Activated CD8-positive, alpha-beta T cell treated with anti-CD3 and anti-CD28 coated beads, Interleukin-2, amount 10 ng/mL, durations not matched to agents 7 days and 5 days (primary cell): ENCODE data around the gene PTBP2. TPM values are rescaled to one million over a fixed set of nuclear protein-coding genes. Genes with fewer than 3 reads are reported as not detected.

Experiments used
- ATAC-seq: fragments of 150-1000 bp; cut with Tn5 transposase; one replicate; pipeline ENCODE4 v1.10.0; 2021; ENCODE audit warnings: moderate library complexity
- CTCF ChIA-PET: fragments of 350-600 bp; sonication (Branson Sonifier 250); formaldehyde crosslinking; loops from one replicate; lab custom pipeline; 2021; ENCODE audit warnings: antibody characterized with exemption; lab: Charles Lee
- POLR2A ChIA-PET: fragments of 350-600 bp; sonication (Branson Sonifier 250); formaldehyde crosslinking; loops from one replicate; lab custom pipeline; 2021; ENCODE audit warnings: antibody characterized with exemption; lab: Charles Lee
- DNase-seq: peaks from one replicate; pipeline ENCODE4 v3.0.0-alpha.2; 2020
- H3K27ac Mint-ChIP-seq: one replicate; pipeline ENCODE4 v1.8.0; 2021; ENCODE audit warnings: mild to moderate bottlenecking, mixed read lengths
- H3K27me3 Mint-ChIP-seq: one replicate; pipeline ENCODE4 v1.8.0; 2021; ENCODE audit warnings: low read depth, mixed read lengths
- H3K36me3 Mint-ChIP-seq: one replicate; pipeline ENCODE4 v1.8.0; 2021; ENCODE audit warnings: low read depth, mixed read lengths
- H3K4me1 Mint-ChIP-seq: one replicate; pipeline ENCODE4 v1.8.0; 2021; ENCODE audit warnings: low read depth, mixed read lengths
- H3K4me3 Mint-ChIP-seq: one replicate; pipeline ENCODE4 v1.8.0; 2021; ENCODE audit warnings: mild to moderate bottlenecking, mixed read lengths
- H3K9me3 Mint-ChIP-seq: one replicate; pipeline ENCODE4 v1.8.0; 2022; ENCODE audit warnings: mixed read lengths; ENCODE audit not compliant: insufficient read depth
- total RNA-seq, 2 experiments: library from RNA; stranded (reverse); gene quantifications; one replicate each; pipeline ENCODE4 v1.2.3, GENCODE V29; 2021

PTBP2 gene
- total RNA-seq, 2 experiments from 2014 or later: 12.6 to 14.2 TPM

DNA sequence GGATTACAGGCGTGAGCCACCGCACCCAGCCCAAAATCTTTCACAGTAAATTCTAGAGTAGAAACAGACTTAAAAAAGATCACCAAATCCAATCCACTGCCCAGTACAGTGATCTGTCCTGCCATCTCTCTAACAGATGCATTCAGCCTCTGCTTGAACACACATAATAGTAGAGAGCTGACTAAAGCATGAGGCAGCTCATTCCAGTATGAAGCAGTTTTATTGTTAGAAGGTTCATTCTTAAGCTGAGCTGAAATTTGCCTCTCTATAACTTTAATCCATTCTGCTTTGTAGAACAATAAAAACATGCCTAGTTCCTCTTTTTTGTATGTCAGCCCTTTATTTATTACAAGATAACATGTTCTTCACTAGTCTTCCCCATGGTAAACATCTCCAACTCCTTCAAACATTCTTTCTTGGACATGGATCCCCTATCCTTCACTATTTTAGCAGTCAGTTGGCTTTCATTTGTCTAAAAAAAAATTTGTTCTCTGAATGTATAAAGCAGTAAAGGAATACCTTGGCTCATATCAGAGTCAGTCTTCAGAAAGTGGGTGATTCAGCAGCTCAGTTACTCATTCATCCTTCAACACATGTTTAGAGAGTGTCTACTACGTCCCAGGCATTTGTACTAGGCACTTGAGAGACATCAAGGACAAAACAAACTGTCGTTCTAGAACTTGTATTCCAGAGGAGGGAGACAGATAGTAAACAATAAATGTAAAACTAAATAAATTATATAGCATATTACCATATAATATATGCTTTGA lies 10.7 kb upstream of the PTBP2 start:
- no peak for ATAC-seq
- no peaks in the 10 kb centered on the region for H3K9me3 Mint-ChIP-seq
- POLR2A ChIA-PET: no interaction called here
- H3K4me3 Mint-ChIP-seq: no peak overlapping the region
- no peak overlapping the region for H3K27ac Mint-ChIP-seq
- CTCF ChIA-PET: no interaction called here
- no peak for DNase-seq
- H3K36me3 Mint-ChIP-seq: no peaks in the 10 kb centered on the region
- H3K4me1 Mint-ChIP-seq: no peaks in the 10 kb centered on the region
- H3K27me3 Mint-ChIP-seq: peaks cover 12% of the 10 kb centered on the region

DNA sequence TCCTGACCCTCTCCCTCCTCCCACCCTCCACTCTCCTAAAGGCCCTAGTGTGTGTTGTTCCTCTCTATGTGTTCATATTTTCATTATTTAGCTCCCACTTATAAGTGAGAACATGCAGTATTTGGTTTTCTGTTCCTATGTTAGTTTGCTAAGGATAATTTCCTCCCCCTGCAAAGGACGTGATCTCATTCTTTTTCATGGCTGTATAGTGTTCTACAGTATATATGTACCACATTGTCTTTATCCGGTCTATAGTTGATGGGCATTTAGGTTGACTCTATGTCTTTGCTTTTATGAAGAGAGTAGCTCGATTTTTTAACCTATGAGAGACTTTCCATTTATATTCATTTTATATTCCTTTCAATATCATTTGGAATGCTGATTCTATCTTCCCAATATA lies 7.9 kb upstream of the PTBP2 start:
- H3K4me3 Mint-ChIP-seq: no peak overlapping the region
- ChIA-PET POLR2A (no interaction called here), CTCF (no interaction called here)
- DNase-seq: no peak
- H3K27ac Mint-ChIP-seq: no peak overlapping the region
- H3K4me1 Mint-ChIP-seq: no peaks in the 10 kb centered on the region
- H3K36me3 Mint-ChIP-seq: no peaks in the 10 kb centered on the region
- peaks cover 16% of the 10 kb centered on the region for H3K27me3 Mint-ChIP-seq
- ATAC-seq: no peak
- no peaks in the 10 kb centered on the region for H3K9me3 Mint-ChIP-seq

DNA sequence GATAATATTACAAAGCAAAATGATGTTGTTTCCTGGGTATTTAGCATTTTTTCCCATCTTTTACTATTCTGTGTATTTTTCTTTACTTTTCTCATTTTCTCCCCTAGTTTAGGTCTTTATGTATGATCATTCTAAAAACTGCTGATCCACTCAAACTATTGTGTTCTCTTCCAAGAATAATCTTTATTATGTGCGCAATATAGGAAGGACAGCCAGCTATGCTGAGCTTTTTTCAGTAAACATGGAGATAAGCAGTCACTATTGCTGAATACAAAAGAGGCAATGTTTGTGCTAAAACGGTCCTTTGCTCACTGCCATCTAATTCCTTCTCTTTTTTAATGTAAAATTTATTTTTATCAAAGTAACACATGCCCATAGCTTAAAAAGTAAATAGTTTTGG lies 6.7 kb upstream of the PTBP2 start:
- POLR2A ChIA-PET: no interaction called here
- H3K27ac Mint-ChIP-seq: no peak overlapping the region
- CTCF ChIA-PET: no interaction called here
- H3K4me1 Mint-ChIP-seq: no peaks in the 10 kb centered on the region
- H3K36me3 Mint-ChIP-seq: no peaks in the 10 kb centered on the region
- peaks cover 16% of the 10 kb centered on the region for H3K27me3 Mint-ChIP-seq
- H3K9me3 Mint-ChIP-seq: no peaks in the 10 kb centered on the region
- ATAC-seq (no peak), DNase-seq (no peak)
- no peak overlapping the region for H3K4me3 Mint-ChIP-seq

DNA sequence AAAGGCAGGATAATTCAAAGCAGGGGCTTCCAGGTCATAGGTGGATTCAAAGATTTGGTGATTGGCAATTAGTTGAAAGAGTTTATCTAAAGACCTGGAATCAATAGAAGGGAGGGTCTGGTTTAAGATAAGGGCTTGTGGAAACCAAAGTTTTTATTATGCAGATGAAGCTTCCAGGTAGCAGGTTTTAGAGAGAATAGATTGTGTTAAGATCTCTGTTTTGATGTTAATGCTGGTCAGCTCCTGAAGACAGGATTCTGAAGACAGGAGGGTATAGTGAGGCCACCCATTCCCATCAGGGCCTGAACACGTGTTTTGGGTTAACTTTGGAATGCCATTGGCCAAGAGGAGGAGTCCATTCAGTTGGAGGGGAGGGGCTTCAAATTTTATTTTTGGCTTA lies 6.1 kb upstream of the PTBP2 start:
- POLR2A ChIA-PET: no interaction called here
- Mint-ChIP-seq H3K36me3 (no peaks in the 10 kb centered on the region), H3K4me1 (no peaks in the 10 kb centered on the region), H3K4me3 (no peak overlapping the region), H3K27ac (no peak overlapping the region), H3K9me3 (no peaks in the 10 kb centered on the region), H3K27me3 (peaks cover 16% of the 10 kb centered on the region)
- CTCF ChIA-PET: no interaction called here
- no peak for ATAC-seq
- no peak for DNase-seq

DNA sequence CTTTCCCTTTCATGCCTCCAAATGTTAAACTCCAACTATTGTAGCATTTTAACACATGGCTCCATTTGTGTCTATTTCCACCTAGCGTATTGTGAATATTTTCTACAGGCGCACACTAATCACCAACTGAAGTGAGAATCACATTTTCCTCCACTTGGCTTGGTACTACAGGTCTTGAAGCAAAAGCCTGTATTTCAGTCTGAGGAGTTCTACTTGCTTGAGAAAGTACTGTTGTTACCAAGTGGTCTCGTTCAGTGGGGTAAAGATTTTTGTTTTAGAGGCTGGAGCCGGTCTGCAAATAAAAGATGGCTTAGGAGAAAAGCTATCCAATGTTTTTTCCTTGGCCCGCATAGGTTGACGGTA lies 550 bp upstream of the PTBP2 start:
- Mint-ChIP-seq H3K27me3 (peaks cover 7% of the 10 kb centered on the region), H3K9me3 (no peaks in the 10 kb centered on the region), H3K4me3 (peak overlapping the region; percentile 93), H3K4me1 (peaks cover 24% of the 10 kb centered on the region), H3K36me3 (peaks cover 15% of the 10 kb centered on the region), H3K27ac (peak overlapping the region; percentile 93)
- ATAC-seq (no peak), DNase-seq (no peak)
- ChIA-PET POLR2A (no interaction called here), CTCF (no interaction called here)

DNA sequence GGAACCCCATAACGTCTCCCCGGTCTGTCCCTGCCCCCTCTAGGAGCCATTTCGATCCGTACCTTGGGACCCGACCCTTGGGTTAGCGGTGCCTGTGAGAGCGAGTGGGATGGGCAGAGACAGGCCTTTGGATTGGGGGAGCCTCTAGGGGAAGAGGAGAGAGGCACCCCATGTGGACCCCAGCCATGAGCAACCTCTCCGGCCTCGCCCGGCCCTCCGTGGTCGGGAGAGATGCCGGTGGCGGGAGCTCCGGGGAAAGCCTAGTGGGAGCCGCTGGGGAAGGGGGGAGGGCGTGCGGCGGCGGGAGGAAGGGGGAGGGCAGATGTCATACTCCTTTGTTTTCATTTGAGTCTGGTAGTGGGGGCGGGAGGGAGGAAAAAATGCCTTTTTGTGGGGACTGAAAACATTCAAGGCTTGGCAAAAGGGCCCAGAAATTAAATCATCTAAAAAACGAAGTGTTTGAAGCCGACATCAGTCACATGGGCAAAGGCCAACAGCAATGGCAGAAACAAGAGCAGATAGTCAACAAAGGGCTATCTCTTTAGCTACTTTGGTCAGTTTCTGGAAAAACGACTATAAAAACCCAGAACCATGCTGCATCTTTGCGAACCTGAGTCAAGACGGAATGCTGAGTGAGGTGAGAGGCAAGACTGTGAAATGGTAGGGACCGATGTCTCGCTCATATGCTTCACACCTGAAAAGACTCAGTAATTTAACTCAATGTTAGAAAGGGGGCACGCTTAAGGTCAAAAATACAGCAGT lies 758 bp downstream of the PTBP2 start:
- ATAC-seq (peak; percentile 69), DNase-seq (no peak)
- H3K4me3 Mint-ChIP-seq: peak overlapping the region; percentile 93
- H3K9me3 Mint-ChIP-seq: no peaks in the 10 kb centered on the region
- peaks cover 6% of the 10 kb centered on the region for H3K27me3 Mint-ChIP-seq
- CTCF ChIA-PET: no interaction called here
- peaks cover 25% of the 10 kb centered on the region for H3K36me3 Mint-ChIP-seq
- H3K4me1 Mint-ChIP-seq: peaks cover 28% of the 10 kb centered on the region
- H3K27ac Mint-ChIP-seq: peak overlapping the region; percentile 93
- POLR2A ChIA-PET: interaction anchor here (0.6 to 1.0 kb wide), 2 partner anchors 9 to 260 kb away, joined by 3 read pairs; no protein-coding TSS in a partner anchor

DNA sequence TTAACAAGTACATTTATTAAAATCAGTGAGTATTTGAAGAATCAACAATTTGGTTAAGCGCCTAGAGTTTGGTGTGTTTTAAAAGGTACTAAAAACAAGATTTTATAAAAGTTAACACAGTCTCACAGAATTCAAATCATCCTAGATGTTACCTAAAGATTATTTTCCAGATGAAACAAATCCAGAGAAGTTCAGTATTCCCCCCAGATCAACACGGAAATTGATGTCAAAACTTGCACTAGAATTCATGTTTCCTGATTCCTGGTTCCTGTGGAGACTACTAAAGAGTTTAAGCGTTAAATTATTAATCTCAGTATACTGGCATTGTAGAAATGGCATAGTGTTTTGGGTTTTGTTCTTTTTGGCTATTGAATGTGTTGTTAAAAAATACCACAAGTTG lies 1.4 kb downstream of the PTBP2 start:
- ATAC-seq: no peak
- H3K4me3 Mint-ChIP-seq: peak overlapping the region; percentile 93
- H3K27ac Mint-ChIP-seq: peak overlapping the region; percentile 93

DNA sequence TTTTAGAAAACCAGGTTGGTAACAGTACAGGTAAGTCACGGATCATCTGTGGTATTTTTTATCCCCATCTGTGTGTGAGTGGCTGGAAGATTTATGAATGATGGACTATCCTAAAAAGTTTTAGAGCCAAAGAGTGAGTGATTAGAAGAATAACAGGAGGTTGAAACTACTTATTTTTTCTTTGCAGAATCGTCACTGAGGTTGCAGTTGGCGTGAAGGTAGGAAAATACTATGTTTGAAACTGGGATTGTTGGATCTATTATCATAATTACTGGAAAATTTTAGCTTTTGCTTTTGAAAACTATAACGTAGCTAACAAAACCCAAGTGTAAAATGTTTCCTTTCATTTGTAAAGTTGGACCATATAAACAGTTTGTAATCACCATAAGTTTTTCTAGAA lies 1.8 kb downstream of the PTBP2 start:
- H3K36me3 Mint-ChIP-seq: peaks cover 35% of the 10 kb centered on the region
- DNase-seq (no peak), ATAC-seq (no peak)
- H3K4me3 Mint-ChIP-seq: peak overlapping the region; percentile 93
- H3K27ac Mint-ChIP-seq: peak overlapping the region; percentile 93
- H3K9me3 Mint-ChIP-seq: no peaks in the 10 kb centered on the region
- POLR2A ChIA-PET: no interaction called here
- CTCF ChIA-PET: interaction anchor here (0.7 kb wide), 1 partner anchor 97 kb away, joined by 3 read pairs; no protein-coding TSS in a partner anchor
- peaks cover 31% of the 10 kb centered on the region for H3K4me1 Mint-ChIP-seq
- peaks cover 2% of the 10 kb centered on the region for H3K27me3 Mint-ChIP-seq

More for the DNA sequence above, 1.4 kb downstream of the PTBP2 start:
- ChIA-PET CTCF (no interaction called here), POLR2A (interaction anchor here (0.6 to 1.0 kb wide), 2 partner anchors 8 to 260 kb away, joined by 3 read pairs; no protein-coding TSS in a partner anchor)
- H3K36me3 Mint-ChIP-seq: peaks cover 31% of the 10 kb centered on the region
- H3K27me3 Mint-ChIP-seq: peaks cover 2% of the 10 kb centered on the region
- peaks cover 28% of the 10 kb centered on the region for H3K4me1 Mint-ChIP-seq
- no peak for DNase-seq
- no peaks in the 10 kb centered on the region for H3K9me3 Mint-ChIP-seq

DNA sequence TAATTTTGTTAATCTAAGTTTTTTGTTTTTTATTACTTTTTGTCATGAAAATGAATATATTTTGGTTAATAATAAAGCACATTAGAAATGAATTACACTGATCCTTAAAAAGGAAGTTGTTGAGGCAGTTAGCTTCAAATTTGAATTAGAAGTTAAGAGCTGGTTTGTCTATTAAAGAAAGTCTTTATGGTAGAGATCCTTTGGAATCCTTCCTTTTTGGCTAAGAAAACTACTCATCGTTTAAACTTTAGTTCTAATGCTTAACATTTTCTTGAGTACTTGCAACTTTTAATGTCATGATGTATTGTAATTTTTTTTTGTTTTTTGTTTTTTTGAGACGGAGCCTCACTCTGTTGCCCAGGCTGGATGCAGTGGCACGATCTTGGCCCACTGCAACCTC lies 2.4 kb downstream of the PTBP2 start:
- peaks cover 37% of the 10 kb centered on the region for H3K36me3 Mint-ChIP-seq
- ChIA-PET CTCF (interaction anchor here (0.7 kb wide), 1 partner anchor 97 kb away, joined by 3 read pairs; no protein-coding TSS in a partner anchor), POLR2A (no interaction called here)
- H3K27me3 Mint-ChIP-seq: peaks cover 2% of the 10 kb centered on the region
- H3K9me3 Mint-ChIP-seq: no peaks in the 10 kb centered on the region
- H3K27ac Mint-ChIP-seq: no peak overlapping the region
- peaks cover 33% of the 10 kb centered on the region for H3K4me1 Mint-ChIP-seq
- no peak for DNase-seq
- no peak for ATAC-seq
- H3K4me3 Mint-ChIP-seq: no peak overlapping the region

DNA sequence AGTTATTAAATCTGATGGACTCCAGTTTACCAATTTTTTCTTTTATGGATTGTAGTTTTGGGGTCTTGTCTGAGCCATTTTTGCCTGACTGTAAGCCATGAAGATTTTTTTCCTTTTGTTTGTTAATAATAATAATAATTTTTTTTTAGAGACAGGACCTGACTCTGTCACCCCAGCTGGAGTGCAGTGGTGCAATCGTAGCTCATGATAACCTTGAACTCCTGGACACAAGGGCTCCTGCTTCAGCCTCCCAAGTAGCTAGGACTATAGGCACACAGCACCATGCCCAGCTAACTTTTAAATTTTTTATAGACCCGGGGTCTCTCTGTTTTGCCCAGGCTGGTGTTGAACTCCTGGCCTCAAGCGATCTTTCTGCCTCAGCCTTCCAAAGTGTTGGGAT lies 6.3 kb downstream of the PTBP2 start:
- CTCF ChIA-PET: no interaction called here
- H3K4me3 Mint-ChIP-seq: no peak overlapping the region
- no peak for DNase-seq
- ATAC-seq: no peak
- H3K27ac Mint-ChIP-seq: no peak overlapping the region
- no peaks in the 10 kb centered on the region for H3K27me3 Mint-ChIP-seq
- H3K36me3 Mint-ChIP-seq: peaks cover 56% of the 10 kb centered on the region
- H3K9me3 Mint-ChIP-seq: no peaks in the 10 kb centered on the region
- POLR2A ChIA-PET: no interaction called here
- peaks cover 30% of the 10 kb centered on the region for H3K4me1 Mint-ChIP-seq

DNA sequence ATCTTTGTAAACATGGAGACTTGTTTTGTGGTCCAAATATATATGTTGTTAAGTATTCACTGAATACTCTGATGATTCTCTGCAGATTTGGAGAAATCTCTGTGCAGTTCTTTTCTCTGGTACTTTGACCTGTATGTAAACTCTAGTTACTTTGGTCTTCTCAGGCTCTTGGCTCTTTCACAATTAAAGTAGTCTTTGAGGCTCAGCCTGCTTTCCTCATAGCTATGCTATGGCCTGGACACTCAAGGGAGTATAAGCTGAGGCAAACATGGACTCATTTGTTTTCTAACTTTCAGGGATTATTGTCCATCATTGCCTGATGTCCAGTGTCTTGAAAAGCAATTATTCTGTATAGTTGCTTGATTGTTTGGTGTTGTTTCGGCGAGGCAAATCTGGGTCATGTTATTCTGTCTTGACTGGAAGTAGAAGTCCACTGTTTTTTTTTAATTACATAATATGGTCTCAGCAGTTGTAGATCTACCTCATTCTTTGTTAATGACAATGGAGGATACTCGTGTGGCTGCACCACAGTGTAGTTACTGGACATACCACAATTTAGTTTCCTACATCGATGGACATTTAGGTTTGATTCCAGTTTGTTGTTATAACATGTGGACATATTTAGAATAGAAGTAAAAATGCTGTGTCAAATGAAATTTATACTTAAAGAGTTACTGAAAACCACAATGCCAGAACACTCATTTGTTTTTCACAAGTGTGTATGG lies 9.2 kb downstream of the PTBP2 start:
- POLR2A ChIA-PET: interaction anchor here (1.0 kb wide), 1 partner anchor 8 kb away, joined by 3 read pairs; no protein-coding TSS in a partner anchor
- no peak overlapping the region for H3K4me3 Mint-ChIP-seq
- H3K27me3 Mint-ChIP-seq: no peaks in the 10 kb centered on the region
- DNase-seq (no peak), ATAC-seq (no peak)
- H3K4me1 Mint-ChIP-seq: peaks cover 16% of the 10 kb centered on the region
- peaks cover 6% of the 10 kb centered on the region for H3K9me3 Mint-ChIP-seq
- no peak overlapping the region for H3K27ac Mint-ChIP-seq
- CTCF ChIA-PET: no interaction called here
- peaks cover 69% of the 10 kb centered on the region for H3K36me3 Mint-ChIP-seq
